Kidney (tissue), 14 donors: ENCODE measurements around the gene KRTAP9-2. TPM values are rescaled to one million over a fixed set of nuclear protein-coding genes. Genes with fewer than 3 reads are reported as not detected.

Source experiments
- DNase-seq, 5 donors: peaks; one replicate each; pipeline ENCODE4 v3.0.0-alpha.2; 2013 to 2020
- FAIRE-seq: peaks from 2 replicates; lab custom pipeline; 2012; peaks lifted over from hg19 to GRCh38; lab: Jason Lieb, UNC
- H3K27ac ChIP-seq, 2 donors: one replicate each; pipeline ENCODE4 v1.7.0; 2013; ENCODE audit warnings: low read depth in 2 of 2, low read length in 2 of 2, inconsistent platforms in 1 of 2
- H3K27me3 ChIP-seq: one replicate; pipeline ENCODE4 v1.7.1; 2013; ENCODE audit warnings: low read length, inconsistent platforms; ENCODE audit not compliant: control insufficient read depth, insufficient read depth
- H3K36me3 ChIP-seq, 3 donors: one replicate each; pipeline versions ENCODE4 v1.7.0 to v1.7.1; 2013; ENCODE audit warnings: low read length in 3 of 3, control low read depth in 1 of 3, inconsistent platforms in 1 of 3; ENCODE audit not compliant: insufficient read depth in 3 of 3, control insufficient read depth in 2 of 3
- H3K4me1 ChIP-seq, 3 donors: one replicate each; pipeline versions ENCODE4 v1.7.0 to v1.7.1; 2013; ENCODE audit warnings: low read length in 3 of 3, inconsistent platforms in 1 of 3, low read depth in 1 of 3; ENCODE audit not compliant: control insufficient read depth in 2 of 3, insufficient read depth in 2 of 3
- H3K4me3 ChIP-seq, 3 donors: one replicate each; pipeline versions ENCODE4 v1.7.0 to v1.8.1; 2013; ENCODE audit warnings: low read length in 3 of 3, control low read depth in 1 of 3, inconsistent platforms in 1 of 3
- H3K9ac ChIP-seq, 3 donors: one replicate each; pipeline versions ENCODE4 v1.7.0 to v1.7.1; 2013; ENCODE audit warnings: low read length in 3 of 3, control low read depth in 1 of 3, inconsistent platforms in 1 of 3
- H3K9me3 ChIP-seq, 3 donors: one replicate each; pipeline versions ENCODE4 v1.7.0 to v1.7.1; 2013; ENCODE audit warnings: low read length in 3 of 3, control low read depth in 1 of 3, inconsistent platforms in 1 of 3; ENCODE audit not compliant: control insufficient read depth in 2 of 3, insufficient read depth in 1 of 3
- intact Hi-C: fragments of 100-400 bp; cut with DNase I; formaldehyde crosslinking; loops from one replicate; pipeline ENCODE4 v1.11.1; 2022
- polyA plus RNA-seq: library from polyadenylated mRNA; stranded (reverse); fragments of 350-450 nt; fragmentation: Illumina TruSeq; extraction: RNeasy Lipid Tissue Mini Kit (QIAGEN cat#74804); gene quantifications from one replicate; pipeline ENCODE4 v1.2.3, GENCODE V29; 2014; ENCODE audit warnings: low read depth, low replicate concordance; ENCODE audit not compliant: insufficient read depth
- total RNA-seq: library from RNA; stranded (reverse); fragmentation: NEBNext Ultra II Directional; extraction: Animal tissue kit (Norgen Biotek cat#: 25700); gene quantifications from one replicate; pipeline ENCODE4 v1.2.1, GENCODE V29; 2021
- TF ChIP-seq, protein P1 (sequence below): IDR thresholded peaks from 3 replicates; pipeline ENCODE4 v1.5.1; 2012; ENCODE audit warnings: mild to moderate bottlenecking, moderate library complexity, borderline replicate concordance; ENCODE audit not compliant: insufficient read depth; ENCODE audit errors: extremely low read depth
- donor health status: control.
- donor health status: control.
- donor health status: control.
- donor health status: control.
- donor health status: control.
- donor health status: DM: yes; HTN: yes; CAD: no.
- donor health status: Normal renal cell carcinoma (clear cell type).

The KRTAP9-2 gene
- total and polyA plus RNA-seq, 2 donors from 2014 or later, result not detected

DNA sequence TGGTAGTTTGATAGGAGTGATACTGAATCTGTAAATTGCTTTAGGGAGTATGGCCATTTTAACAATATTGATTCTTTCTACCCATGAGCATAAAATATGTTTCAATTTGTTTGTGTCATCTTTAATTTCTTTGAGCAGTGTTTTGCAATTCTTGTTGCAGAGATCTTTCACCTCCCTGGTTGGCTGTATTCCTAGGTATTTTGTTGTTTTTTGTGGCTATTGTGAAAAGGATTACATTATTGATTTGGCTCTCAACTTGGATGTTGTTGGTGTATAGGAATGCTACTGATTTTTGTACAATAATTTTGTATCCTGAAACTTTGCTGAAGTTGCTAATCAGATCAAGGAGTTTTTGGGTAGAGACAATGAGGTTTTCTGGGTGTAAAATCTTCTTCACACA lies 32.0 kb downstream of the KRTAP9-2 start:
- H3K27ac ChIP-seq, result no peak overlapping the region
- DNase-seq, result no peak
- intact Hi-C loops, result no loop called here
- no peak overlapping the region for H3K4me3 ChIP-seq
- H3K36me3 ChIP-seq, result no peaks in the 10 kb centered on the region
- TF ChIP-seq, protein P1, sequence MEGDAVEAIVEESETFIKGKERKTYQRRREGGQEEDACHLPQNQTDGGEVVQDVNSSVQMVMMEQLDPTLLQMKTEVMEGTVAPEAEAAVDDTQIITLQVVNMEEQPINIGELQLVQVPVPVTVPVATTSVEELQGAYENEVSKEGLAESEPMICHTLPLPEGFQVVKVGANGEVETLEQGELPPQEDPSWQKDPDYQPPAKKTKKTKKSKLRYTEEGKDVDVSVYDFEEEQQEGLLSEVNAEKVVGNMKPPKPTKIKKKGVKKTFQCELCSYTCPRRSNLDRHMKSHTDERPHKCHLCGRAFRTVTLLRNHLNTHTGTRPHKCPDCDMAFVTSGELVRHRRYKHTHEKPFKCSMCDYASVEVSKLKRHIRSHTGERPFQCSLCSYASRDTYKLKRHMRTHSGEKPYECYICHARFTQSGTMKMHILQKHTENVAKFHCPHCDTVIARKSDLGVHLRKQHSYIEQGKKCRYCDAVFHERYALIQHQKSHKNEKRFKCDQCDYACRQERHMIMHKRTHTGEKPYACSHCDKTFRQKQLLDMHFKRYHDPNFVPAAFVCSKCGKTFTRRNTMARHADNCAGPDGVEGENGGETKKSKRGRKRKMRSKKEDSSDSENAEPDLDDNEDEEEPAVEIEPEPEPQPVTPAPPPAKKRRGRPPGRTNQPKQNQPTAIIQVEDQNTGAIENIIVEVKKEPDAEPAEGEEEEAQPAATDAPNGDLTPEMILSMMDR, result no peak
- no peaks in the 10 kb centered on the region for H3K4me1 ChIP-seq
- no peak overlapping the region for H3K9ac ChIP-seq
- H3K27me3 ChIP-seq, result no peaks in the 10 kb centered on the region
- no peak for FAIRE-seq
- H3K9me3 ChIP-seq, result no peaks in the 10 kb centered on the region

DNA sequence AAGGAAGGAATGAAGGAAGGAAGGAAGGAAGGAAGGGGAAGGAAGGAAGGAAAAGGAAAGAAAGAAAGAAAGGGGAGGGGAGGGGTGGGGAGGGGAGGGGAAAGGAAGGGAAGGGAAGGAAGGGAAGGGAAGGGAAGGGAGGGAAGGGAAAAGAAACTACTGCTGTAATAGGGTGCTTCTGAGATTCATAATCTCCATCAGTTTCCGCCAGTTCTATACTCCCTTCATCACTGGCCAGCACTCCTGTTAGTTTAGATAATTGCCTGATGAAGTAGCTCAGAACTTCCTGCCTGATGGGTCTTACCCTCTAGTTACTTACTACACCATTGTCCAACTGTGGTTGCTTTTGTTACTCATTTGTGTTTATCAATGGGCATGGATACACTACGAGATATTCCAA lies 36.8 kb downstream of the KRTAP9-2 start:
- Histone ChIP-seq H3K4me1 (no peaks in the 10 kb centered on the region), H3K27me3 (no peaks in the 10 kb centered on the region), H3K9ac (no peak overlapping the region), H3K27ac (no peak overlapping the region), H3K36me3 (no peaks in the 10 kb centered on the region), H3K4me3 (no peak overlapping the region), H3K9me3 (no peaks in the 10 kb centered on the region)
- TF ChIP-seq, protein P1, result no peak
- intact Hi-C loops, result no loop called here
- DNase-seq (no peak), FAIRE-seq (no peak)

DNA sequence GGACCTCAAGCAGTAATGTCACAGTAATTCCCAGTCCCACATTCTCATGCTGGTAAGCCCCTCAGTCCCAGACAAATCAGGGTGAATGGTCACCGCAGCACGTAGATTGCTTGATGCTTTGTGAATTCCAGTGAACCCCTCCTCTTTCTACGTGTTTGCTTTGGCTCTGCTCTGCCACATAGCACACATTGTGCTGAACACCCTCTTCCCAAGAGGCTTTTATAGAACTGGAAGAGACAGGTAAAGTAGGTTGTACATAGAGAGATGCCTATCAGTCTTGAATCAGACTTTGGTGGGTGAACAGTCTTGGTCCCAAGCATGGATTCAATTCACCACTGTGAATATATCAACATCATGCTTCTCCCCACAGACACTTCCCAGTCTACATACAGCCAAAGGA lies 38.2 kb downstream of the KRTAP9-2 start:
- H3K4me1 ChIP-seq, result no peaks in the 10 kb centered on the region
- no peak for DNase-seq
- TF ChIP-seq, protein P1, result no peak
- FAIRE-seq, result no peak
- no peaks in the 10 kb centered on the region for H3K27me3 ChIP-seq
- H3K9me3 ChIP-seq, result no peaks in the 10 kb centered on the region
- intact Hi-C loops, result no loop called here
- no peaks in the 10 kb centered on the region for H3K36me3 ChIP-seq
- no peak overlapping the region for H3K27ac ChIP-seq
- no peak overlapping the region for H3K9ac ChIP-seq
- H3K4me3 ChIP-seq, result no peak overlapping the region

DNA sequence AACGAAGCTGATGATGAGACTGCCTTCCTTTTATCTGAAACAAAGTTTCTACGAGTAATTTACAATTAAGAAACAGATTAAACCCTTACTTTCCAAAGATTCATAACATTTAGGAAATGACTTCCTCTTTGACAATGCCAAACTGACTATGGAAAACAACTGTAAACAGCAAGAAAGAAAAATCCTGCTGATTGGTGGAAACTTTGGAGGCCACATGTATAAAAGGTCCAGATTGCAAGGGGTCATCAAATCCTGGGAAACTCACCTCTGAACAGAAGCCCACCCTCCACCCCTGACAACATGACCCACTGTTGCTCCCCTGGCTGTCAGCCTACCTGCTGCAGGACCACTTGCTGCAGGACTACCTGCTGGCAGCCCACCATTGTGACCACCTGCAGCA lies 38.6 kb downstream of the KRTAP9-2 start, which contains the start of gene KRTAP9-6:
Gene KRTAP9-6, plus strand, starts transcription at position 301 of the 400 bp plus-strand sequence. Its CDS starts 0 bp downstream, at position 301.
- no peak within 1 kb of the TSS for H3K27ac ChIP-seq
- no peak within 1 kb of the TSS for H3K4me3 ChIP-seq
- no peak within 1 kb of the TSS for H3K9ac ChIP-seq
- intact Hi-C loops, result no loop called here
- no peaks in the 10 kb centered on the region for H3K27me3 ChIP-seq
- H3K36me3 ChIP-seq, result no peaks in the 10 kb centered on the region
- H3K4me1 ChIP-seq, result no peaks in the 10 kb centered on the region
- no peak for DNase-seq
- no peaks in the 10 kb centered on the region for H3K9me3 ChIP-seq
- no peak for FAIRE-seq
- TF ChIP-seq, protein P1, result no peak
